ENCODE results near the gene SRPRB.

Gene SRPRB

GRCh38 chr3:133834621-133835417, 29.2 kb downstream of the SRPRB start:
- H3K4me1 ChIP-seq (ENCODE audit: control insufficient read depth, insufficient read depth, low read length): no peaks in the 10 kb centered on the region
- H3K36me3 ChIP-seq (ENCODE audit: control insufficient read depth, insufficient read depth, low read length): no peaks in the 10 kb centered on the region
- no peak overlapping the region for H3K4me3 ChIP-seq (ENCODE audit: insufficient read depth, low read depth, low read length)
- H3K27me3 ChIP-seq (ENCODE audit: control insufficient read depth, insufficient read depth, low read length, poor library complexity, severe bottlenecking): no peaks in the 10 kb centered on the region
- H3K27ac ChIP-seq (ENCODE audit: insufficient read depth, low read depth, low read length, poor library complexity, severe bottlenecking): no peak overlapping the region
- no peaks in the 10 kb centered on the region for H3K9me3 ChIP-seq (ENCODE audit: control insufficient read depth, low read length)
- WGBS, 2 experiments: 92 to 94% methylated on average over 14 of the region's 14 CpGs

GRCh38 chr3:133835418-133835743, 29.8 kb downstream of the SRPRB start:
- 95 to 97% methylated on average over 3 of the region's 3 CpGs for WGBS, 2 experiments
- Histone ChIP-seq H3K27ac (ENCODE audit: insufficient read depth, low read depth, low read length, poor library complexity, severe bottlenecking) (no peak overlapping the region), H3K4me1 (ENCODE audit: control insufficient read depth, insufficient read depth, low read length) (no peaks in the 10 kb centered on the region), H3K36me3 (ENCODE audit: control insufficient read depth, insufficient read depth, low read length) (no peaks in the 10 kb centered on the region), H3K4me3 (ENCODE audit: insufficient read depth, low read depth, low read length) (no peak overlapping the region), H3K27me3 (ENCODE audit: control insufficient read depth, insufficient read depth, low read length, poor library complexity, severe bottlenecking) (no peaks in the 10 kb centered on the region), H3K9me3 (ENCODE audit: control insufficient read depth, low read length) (no peaks in the 10 kb centered on the region)

- H3K4me1 ChIP-seq (ENCODE audit: control insufficient read depth, insufficient read depth, low read length): no peaks in the 10 kb centered on the region
- no peak overlapping the region for H3K27ac ChIP-seq (ENCODE audit: insufficient read depth, low read depth, low read length, poor library complexity, severe bottlenecking)
- H3K9me3 ChIP-seq (ENCODE audit: control insufficient read depth, low read length): no peaks in the 10 kb centered on the region
- no peaks in the 10 kb centered on the region for H3K27me3 ChIP-seq (ENCODE audit: control insufficient read depth, insufficient read depth, low read length, poor library complexity, severe bottlenecking)
- no peak overlapping the region for H3K4me3 ChIP-seq (ENCODE audit: insufficient read depth, low read depth, low read length)
- no peaks in the 10 kb centered on the region for H3K36me3 ChIP-seq (ENCODE audit: control insufficient read depth, insufficient read depth, low read length)
- WGBS, 2 experiments: 65 to 70% methylated on average over 4 of the region's 4 CpGs
Measured at GRCh38 chr3:133835961-133836360, 30.3 kb downstream of the SRPRB start.

GRCh38 chr3:133836497-133837158, 31.0 kb downstream of the SRPRB start:
- Histone ChIP-seq H3K27ac (ENCODE audit: insufficient read depth, low read depth, low read length, poor library complexity, severe bottlenecking) (no peak overlapping the region), H3K27me3 (ENCODE audit: control insufficient read depth, insufficient read depth, low read length, poor library complexity, severe bottlenecking) (no peaks in the 10 kb centered on the region), H3K9me3 (ENCODE audit: control insufficient read depth, low read length) (no peaks in the 10 kb centered on the region), H3K4me3 (ENCODE audit: insufficient read depth, low read depth, low read length) (no peak overlapping the region), H3K36me3 (ENCODE audit: control insufficient read depth, insufficient read depth, low read length) (no peaks in the 10 kb centered on the region), H3K4me1 (ENCODE audit: control insufficient read depth, insufficient read depth, low read length) (no peaks in the 10 kb centered on the region)
- 85 to 91% methylated on average over 6 of the region's 6 CpGs for WGBS, 2 experiments

GRCh38 chr3:133837487-133838295, 32.1 kb downstream of the SRPRB start:
- H3K4me1 ChIP-seq (ENCODE audit: control insufficient read depth, insufficient read depth, low read length): no peaks in the 10 kb centered on the region
- H3K9me3 ChIP-seq (ENCODE audit: control insufficient read depth, low read length): no peaks in the 10 kb centered on the region
- WGBS, 2 experiments: 93 to 95% methylated on average over 22 of the region's 22 CpGs
- H3K4me3 ChIP-seq (ENCODE audit: insufficient read depth, low read depth, low read length): no peak overlapping the region
- H3K27me3 ChIP-seq (ENCODE audit: control insufficient read depth, insufficient read depth, low read length, poor library complexity, severe bottlenecking): no peaks in the 10 kb centered on the region
- no peak overlapping the region for H3K27ac ChIP-seq (ENCODE audit: insufficient read depth, low read depth, low read length, poor library complexity, severe bottlenecking)
- H3K36me3 ChIP-seq (ENCODE audit: control insufficient read depth, insufficient read depth, low read length): no peaks in the 10 kb centered on the region

GRCh38 chr3:133838296-133838789, 32.7 kb downstream of the SRPRB start:
- H3K9me3 ChIP-seq (ENCODE audit: control insufficient read depth, low read length): no peaks in the 10 kb centered on the region
- no peaks in the 10 kb centered on the region for H3K36me3 ChIP-seq (ENCODE audit: control insufficient read depth, insufficient read depth, low read length)
- H3K27ac ChIP-seq (ENCODE audit: insufficient read depth, low read depth, low read length, poor library complexity, severe bottlenecking): no peak overlapping the region
- no peak overlapping the region for H3K4me3 ChIP-seq (ENCODE audit: insufficient read depth, low read depth, low read length)
- 94% methylated on average over 4 of the region's 4 CpGs for WGBS, 2 experiments
- no peaks in the 10 kb centered on the region for H3K27me3 ChIP-seq (ENCODE audit: control insufficient read depth, insufficient read depth, low read length, poor library complexity, severe bottlenecking)
- H3K4me1 ChIP-seq (ENCODE audit: control insufficient read depth, insufficient read depth, low read length): no peaks in the 10 kb centered on the region

- Histone ChIP-seq H3K27ac (ENCODE audit: insufficient read depth, low read depth, low read length, poor library complexity, severe bottlenecking) (no peak overlapping the region), H3K27me3 (ENCODE audit: control insufficient read depth, insufficient read depth, low read length, poor library complexity, severe bottlenecking) (no peaks in the 10 kb centered on the region), H3K9me3 (ENCODE audit: control insufficient read depth, low read length) (no peaks in the 10 kb centered on the region), H3K4me3 (ENCODE audit: insufficient read depth, low read depth, low read length) (no peak overlapping the region), H3K36me3 (ENCODE audit: control insufficient read depth, insufficient read depth, low read length) (no peaks in the 10 kb centered on the region), H3K4me1 (ENCODE audit: control insufficient read depth, insufficient read depth, low read length) (no peaks in the 10 kb centered on the region)
- 94% methylated on average over 12 of the region's 12 CpGs for WGBS, 2 experiments
Measured at GRCh38 chr3:133838916-133839800, 33.5 kb downstream of the SRPRB start.

GRCh38 chr3:133840055-133840737, 34.6 kb downstream of the SRPRB start:
- no peak overlapping the region for H3K4me3 ChIP-seq (ENCODE audit: insufficient read depth, low read depth, low read length)
- no peak overlapping the region for H3K27ac ChIP-seq (ENCODE audit: insufficient read depth, low read depth, low read length, poor library complexity, severe bottlenecking)
- H3K36me3 ChIP-seq (ENCODE audit: control insufficient read depth, insufficient read depth, low read length): no peaks in the 10 kb centered on the region
- WGBS, 2 experiments: 92 to 93% methylated on average over 9 of the region's 9 CpGs
- no peaks in the 10 kb centered on the region for H3K9me3 ChIP-seq (ENCODE audit: control insufficient read depth, low read length)
- no peaks in the 10 kb centered on the region for H3K4me1 ChIP-seq (ENCODE audit: control insufficient read depth, insufficient read depth, low read length)
- H3K27me3 ChIP-seq (ENCODE audit: control insufficient read depth, insufficient read depth, low read length, poor library complexity, severe bottlenecking): no peaks in the 10 kb centered on the region

GRCh38 chr3:133840767-133841166, 35.2 kb downstream of the SRPRB start:
- 93 to 98% methylated on average over 6 of the region's 6 CpGs for WGBS, 2 experiments
- Histone ChIP-seq H3K4me3 (ENCODE audit: insufficient read depth, low read depth, low read length) (no peak overlapping the region), H3K27ac (ENCODE audit: insufficient read depth, low read depth, low read length, poor library complexity, severe bottlenecking) (no peak overlapping the region), H3K4me1 (ENCODE audit: control insufficient read depth, insufficient read depth, low read length) (no peaks in the 10 kb centered on the region), H3K9me3 (ENCODE audit: control insufficient read depth, low read length) (no peaks in the 10 kb centered on the region), H3K27me3 (ENCODE audit: control insufficient read depth, insufficient read depth, low read length, poor library complexity, severe bottlenecking) (no peaks in the 10 kb centered on the region), H3K36me3 (ENCODE audit: control insufficient read depth, insufficient read depth, low read length) (no peaks in the 10 kb centered on the region)
